GM12892 (cell line): ENCODE measurements around the gene DSG2.

ENCODE experiments used
- POLR2A ChIP-seq: IDR thresholded peaks from 2 replicates; pipeline ENCODE4 v1.6.1; 2011; ENCODE audit warnings: low read depth, low read length, control low read depth
- TAF1 ChIP-seq: IDR thresholded peaks from 2 replicates; pipeline ENCODE4 v1.6.1; 2011; ENCODE audit warnings: low read depth, mild to moderate bottlenecking, control low read depth, low read length, borderline replicate concordance

- TF ChIP-seq TAF1 (no peak), POLR2A (no peak)
Measured at GRCh38 chr18:31587529-31587928, 89.6 kb downstream of the DSG2 start.
